CD1c-positive myeloid dendritic cell (primary cell): ENCODE data around the gene ASCC1.
"Not testable (repeated sequence)": the region's sequence is repeated elsewhere in the genome, so short reads cannot be mapped to it uniquely, and the experiment has no call there.

Source experiments
- DNase-seq: peaks from one replicate; pipeline ENCODE4 v3.0.0-alpha.2; 2016; ENCODE audit errors: extremely low spot score

Gene ASCC1

DNA sequence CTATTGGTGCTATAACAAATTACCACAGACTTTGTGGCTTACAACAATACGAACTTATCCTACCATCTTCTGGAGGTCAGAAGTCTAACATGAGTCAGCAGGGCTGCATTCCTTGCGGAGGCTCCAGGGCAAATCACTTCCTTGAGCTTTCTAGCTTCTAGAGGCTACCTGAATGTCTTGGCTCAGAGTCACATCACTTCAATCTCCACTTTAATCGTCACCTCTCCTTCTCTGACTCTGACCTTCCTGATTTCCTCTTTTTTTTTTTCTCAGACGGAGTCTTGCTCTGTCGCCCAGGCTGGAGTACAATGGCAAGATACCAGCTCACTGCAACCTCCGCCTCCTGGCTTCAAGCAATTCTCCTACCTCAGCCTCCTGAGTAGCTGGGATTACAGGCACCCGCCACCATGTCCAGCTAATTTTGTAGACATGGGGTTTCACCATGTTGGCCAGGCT, 44.9 kb downstream of the ASCC1 start:
- peak; percentile 20 for DNase-seq

DNA sequence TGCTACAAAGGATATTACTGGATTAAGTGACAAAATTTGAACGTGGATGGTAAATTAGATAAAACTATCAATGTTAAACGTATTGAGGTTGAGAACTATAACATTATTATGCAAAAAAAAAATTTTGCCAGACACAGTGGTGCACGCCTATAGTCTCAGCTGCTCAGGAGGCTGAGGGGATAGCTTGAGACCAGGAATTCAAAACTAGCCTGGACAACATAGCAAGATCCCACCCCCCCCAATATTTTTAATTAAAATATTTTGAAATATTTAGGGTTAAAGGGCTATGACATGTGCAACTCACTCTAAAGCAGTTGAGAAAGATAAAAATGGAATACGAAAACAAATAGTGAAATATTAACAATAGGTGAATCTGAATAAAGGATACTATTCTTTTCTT, 45.3 kb downstream of the ASCC1 start:
- DNase-seq = no peak

DNA sequence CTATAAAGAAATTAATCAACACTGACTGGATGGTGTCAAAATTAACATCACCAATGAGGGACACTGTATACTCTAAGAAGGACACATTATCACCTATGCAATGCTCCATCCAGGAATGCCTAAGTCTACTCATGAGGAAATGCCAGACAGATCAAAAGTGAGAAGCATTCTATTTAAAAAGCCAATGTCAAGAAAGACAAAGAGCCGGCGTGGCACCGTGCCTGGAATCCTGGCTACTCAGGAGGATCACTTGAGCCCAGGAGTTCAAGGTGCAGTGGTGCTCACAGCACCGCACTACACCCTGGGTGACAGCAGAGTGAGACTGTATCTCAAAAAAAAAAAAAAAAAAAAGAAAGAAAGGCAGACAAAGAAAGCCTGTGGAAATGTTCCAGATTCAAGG, 45.8 kb downstream of the ASCC1 start:
- DNase-seq = no peak

DNA sequence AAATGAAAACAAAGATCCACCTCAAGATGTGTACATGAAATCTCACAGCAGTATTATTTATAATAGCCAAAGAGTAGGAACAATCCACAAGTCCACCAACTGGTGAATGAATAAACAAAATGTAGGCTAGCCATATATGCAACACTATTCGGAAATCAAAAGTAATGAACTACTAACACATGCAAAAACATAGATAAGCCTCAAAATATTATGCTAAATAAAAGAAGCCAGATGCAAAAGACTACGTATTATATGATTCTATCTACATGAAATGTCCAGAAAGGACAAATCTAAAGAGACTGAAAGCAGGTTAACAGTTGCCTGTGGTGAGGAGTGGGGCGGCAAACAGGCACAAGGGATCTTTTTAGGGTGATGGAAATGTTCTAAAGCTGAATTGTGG, 49.0 kb downstream of the ASCC1 start:
- DNase-seq = no peak

DNA sequence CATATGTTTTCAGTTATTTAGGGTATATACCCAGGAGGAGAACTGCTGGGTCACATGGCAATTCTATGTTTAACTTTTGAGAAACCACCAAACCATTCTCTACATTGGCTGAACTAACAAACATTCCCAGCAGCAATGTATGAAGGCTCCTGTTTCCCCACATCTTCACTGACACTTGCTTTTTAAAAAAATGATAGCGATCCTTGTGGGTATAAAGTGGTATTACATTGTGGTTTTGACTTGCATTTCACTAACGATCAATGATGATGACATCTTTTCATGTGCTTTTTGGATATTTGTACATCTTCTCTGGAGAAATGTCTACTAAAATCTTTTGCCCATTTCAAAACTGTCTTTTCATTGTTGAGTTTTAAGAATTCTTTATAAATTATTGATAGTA, 51.5 kb downstream of the ASCC1 start:
- DNase-seq = peak; percentile 57

DNA sequence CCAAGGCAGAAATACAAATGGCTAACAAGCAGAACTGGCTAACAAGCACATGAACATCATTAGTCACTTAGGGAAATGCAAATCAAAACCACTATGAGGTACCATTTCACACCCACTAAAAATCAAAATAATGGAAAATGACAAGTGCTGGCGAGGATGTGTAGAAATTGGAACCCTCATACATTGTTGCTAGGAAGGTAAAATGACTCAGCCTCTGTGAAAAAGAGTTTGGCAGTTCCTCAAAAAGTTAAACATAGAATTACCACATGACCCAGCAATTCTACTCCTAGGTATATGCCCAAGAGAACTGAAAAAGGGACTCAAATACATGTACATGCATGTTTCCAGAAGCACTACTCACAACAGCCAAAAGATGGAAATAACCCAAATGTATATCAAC, 53.1 kb downstream of the ASCC1 start:
- DNase-seq = peak; percentile 84

DNA sequence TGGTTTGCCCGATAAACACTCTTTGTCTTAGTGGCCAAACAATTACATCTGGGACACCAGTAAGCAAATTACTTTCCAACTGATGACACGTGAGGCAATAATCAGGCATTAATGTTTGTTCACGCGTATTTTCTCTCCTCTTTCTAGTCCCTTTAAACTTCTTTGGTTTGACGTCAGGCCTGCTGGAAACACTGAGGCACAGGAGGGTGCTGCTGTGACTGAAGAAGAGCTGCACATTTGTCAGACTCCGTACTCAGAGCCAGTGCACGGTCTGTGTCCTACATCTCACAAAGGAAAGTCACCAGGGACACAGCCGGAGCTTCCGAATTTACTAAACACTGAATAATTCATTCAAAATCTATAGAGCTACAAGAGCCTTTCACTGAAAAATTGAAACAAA, 57.9 kb downstream of the ASCC1 start:
- DNase-seq = no peak

DNA sequence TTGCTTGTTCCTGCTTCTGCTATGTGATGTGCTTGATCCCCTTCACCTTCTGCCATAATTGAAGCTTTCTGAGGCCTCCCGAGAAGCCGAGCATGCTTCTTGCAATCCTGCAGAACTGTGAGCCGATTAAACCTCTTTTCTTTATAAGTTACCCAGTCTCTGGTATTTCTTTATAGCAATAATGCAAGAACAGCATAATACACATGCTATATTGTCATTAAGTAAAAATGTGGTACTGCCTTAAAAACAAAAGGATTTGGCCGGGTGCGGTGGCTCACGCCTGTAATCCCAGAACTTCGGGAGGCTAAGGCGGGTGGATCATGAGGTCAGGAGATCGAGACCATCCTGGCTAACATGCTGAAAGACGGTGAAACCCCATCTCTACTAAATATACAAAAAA, 59.9 kb downstream of the ASCC1 start:
- DNase-seq = no peak

DNA sequence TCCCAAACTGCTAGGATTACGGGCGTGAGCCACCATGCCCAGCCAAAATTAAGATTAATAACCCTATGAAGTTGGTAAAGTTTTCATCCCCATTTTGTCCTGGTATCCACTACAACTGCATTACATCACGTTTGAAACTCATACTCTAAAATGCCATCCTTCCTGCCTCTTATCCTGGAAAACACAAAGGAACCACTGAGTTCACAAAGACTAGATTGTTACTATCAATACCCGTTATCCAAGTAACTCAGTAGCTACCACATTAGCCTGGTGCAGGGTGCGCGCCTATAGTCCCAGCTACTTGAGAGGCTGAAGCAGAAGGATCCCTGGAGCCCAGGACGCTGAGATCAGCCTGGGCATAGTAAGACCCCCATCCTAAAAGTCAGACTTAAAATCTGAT, 63.8 kb downstream of the ASCC1 start:
- no peak for DNase-seq

DNA sequence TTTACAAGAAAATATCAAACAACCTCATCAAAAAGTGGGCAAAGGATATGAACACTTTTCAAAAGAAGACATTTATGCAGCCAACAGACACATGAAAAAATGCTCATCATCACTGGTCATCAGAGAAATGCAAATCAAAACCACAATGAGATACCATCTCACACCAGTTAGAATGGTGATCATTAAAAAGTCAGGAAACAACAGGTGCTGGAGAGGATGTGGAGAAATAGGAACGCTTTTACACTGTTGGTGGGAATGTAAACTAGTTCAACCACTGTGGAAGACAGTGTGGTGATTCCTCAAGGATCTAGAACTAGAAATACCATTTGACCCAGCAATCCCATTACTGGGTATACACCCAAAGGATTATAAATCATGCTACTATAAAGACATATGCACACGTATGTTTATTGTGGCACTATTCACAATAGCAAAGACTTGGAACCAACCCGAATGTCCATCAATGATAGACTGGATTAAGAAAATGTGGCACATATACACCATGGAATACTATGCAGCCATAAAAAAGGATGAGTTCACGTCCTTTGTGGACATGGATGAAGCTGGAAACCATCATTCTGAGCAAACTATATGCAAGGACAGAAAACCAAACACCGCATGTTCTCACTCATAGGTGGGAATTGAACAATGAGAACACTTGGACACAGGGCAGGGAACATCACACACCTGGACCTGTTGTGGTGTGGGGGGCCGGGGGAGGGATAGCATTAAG, 65.2 kb downstream of the ASCC1 start:
- DNase-seq = not testable (repeated sequence)

DNA sequence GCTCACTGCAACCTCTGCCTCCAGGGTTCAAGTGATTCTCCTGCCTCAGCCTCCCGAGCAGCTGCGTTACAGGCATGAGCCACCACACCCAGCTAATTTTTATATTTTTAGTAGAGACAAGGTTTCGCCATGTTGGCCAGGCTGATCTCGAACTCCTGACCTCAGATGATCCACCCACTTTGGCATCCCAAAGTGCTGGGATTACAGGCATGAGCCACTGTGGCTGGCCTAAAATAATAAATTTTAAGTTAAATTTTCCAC, 68.8 kb downstream of the ASCC1 start:
- not testable (repeated sequence) for DNase-seq

DNA sequence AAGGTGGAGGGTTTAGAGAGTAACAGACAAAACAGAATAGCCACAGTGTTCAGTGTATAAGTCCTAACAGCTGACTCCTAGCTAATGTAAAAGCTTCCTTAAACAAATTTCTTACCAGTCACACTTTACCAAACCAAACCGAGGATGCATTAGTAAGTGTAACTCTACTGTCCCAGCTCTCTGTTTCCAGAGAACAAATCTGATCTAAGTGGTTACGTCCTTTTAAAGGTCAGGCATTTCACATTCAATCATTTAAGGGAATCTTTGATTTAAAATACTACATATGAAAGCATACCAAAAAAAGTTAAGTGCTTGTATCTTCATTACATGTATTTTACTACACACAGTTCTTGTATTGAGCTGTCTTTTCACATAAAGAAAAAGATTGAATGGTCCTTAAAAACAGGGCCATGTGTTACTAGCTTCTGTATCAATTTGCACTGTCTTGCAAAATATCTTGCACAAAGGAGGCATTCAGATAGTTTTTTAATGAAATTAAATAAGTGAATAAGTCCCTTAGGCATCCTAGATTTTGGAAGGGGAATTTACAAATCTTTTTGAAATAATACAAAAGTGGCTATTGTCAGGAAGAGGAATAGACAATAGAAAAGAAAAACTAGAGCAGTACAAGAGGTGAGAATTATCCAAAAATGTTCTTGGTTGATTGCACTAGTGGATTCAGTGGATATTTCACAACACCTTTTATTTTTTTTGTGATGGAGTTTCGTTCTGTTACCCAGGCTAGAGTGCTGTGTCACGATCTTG, 69.3 kb downstream of the ASCC1 start:
- no peak for DNase-seq

DNA sequence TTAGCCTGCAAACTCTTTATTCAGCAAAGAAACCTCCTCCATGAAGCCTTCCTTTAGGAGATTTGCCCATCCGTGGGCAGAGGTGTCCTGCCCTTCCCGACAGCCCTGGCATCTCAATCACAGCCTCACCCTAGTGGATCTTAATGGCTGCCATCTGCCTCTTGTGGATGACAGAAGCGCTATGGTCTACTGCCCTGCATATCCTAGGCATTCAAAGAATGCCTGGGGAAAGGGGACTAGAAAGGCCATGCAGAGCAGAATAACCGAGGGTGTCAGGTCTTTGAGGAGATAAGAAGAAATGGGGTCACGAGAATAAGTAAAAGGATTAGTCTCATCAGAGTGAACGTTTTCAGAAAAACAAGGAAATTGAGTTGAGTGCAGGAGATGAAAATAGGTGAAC, 70.0 kb downstream of the ASCC1 start:
- no peak for DNase-seq

DNA sequence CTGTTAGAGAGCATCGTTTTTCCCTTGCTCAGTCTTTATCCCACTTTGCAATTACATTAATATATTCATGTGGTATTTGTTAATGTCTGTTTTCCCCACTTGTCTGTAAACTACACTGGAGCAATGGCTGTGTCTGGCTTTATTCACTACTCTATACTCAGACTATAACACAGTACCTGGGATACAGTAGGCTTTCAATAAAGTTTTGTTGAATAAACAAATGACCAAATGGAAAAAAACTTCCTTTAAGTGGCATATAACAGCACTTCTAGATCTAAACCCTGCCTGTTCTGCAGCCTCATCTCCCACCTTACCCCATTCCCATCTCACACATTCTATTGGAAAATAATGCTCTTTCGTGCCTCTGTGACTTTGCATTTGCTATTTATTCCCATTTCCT, 70.4 kb downstream of the ASCC1 start:
- no peak for DNase-seq

DNA sequence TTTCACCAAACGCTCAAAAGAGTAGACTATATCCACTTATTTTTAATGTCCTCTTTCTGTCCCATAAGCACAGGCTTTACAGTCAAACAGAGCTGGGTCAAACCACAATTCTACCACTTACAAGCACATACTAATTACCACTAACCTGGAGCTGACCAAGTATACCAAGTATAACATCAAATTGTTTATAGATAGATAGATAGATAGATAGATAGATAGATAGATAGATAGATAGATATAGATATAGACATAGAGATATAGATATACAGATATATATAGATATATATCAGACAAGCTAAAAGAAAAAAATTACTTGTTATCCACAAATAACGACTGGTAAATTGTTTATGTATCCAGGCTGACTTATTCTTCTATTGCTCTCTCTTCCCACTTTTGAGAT, 75.2 kb downstream of the ASCC1 start:
- DNase-seq = no peak

DNA sequence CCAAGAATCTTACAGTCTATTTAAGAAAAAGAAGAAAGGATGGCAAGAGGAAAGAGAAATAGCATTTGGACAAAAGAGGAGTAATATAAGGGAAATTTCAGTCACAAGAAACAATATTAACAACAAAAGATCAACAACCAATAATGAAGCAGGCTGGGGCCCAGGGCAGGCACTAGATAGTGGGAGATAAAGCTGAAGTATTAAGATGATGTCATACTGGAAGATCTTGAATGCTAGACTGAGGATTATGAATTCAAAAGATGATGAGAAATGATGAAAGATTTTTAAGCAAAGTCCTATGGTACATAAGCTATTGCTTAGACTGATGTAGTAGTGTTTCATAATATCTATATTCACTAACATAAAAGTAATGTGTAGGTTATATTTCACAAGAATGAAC, 75.9 kb downstream of the ASCC1 start:
- no peak for DNase-seq

DNA sequence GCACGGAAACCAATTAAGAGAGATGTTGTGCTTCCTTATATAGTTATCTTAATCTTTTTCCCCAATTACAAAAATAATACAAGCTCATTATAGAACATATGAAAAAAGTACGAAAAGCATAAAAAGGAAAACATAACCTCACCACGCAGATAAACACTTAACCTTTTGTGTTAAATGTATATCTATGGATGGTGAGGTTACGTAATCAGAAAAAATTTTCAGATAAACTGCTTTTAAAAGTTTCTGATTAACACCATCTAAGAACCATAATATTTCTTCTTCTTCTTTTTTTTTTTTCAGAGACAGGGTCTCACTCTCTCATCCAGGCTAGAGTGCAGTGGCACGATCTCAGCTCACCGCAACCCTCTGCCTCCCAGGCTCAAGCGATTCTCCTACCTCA, 78.5 kb downstream of the ASCC1 start:
- no peak for DNase-seq

DNA sequence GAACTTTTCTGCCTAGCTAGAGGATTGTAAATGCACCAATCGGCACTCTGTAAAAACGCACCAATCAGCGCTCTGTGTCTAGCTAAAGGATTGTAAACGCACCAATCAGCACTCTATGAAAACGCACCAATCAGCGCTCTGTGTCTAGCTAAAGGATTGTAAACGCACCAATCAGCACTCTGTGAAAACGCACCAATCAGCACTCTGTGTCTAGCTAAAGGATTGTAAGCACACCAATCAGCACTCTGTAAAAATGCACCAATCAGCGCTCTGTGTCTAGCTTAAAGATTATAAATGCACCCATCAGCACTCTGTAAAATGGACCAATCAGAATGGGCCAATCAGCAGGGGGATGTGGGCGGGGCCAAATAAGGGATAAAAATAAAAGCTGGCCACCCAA, 79.9 kb downstream of the ASCC1 start:
- DNase-seq = not testable (repeated sequence)

DNA sequence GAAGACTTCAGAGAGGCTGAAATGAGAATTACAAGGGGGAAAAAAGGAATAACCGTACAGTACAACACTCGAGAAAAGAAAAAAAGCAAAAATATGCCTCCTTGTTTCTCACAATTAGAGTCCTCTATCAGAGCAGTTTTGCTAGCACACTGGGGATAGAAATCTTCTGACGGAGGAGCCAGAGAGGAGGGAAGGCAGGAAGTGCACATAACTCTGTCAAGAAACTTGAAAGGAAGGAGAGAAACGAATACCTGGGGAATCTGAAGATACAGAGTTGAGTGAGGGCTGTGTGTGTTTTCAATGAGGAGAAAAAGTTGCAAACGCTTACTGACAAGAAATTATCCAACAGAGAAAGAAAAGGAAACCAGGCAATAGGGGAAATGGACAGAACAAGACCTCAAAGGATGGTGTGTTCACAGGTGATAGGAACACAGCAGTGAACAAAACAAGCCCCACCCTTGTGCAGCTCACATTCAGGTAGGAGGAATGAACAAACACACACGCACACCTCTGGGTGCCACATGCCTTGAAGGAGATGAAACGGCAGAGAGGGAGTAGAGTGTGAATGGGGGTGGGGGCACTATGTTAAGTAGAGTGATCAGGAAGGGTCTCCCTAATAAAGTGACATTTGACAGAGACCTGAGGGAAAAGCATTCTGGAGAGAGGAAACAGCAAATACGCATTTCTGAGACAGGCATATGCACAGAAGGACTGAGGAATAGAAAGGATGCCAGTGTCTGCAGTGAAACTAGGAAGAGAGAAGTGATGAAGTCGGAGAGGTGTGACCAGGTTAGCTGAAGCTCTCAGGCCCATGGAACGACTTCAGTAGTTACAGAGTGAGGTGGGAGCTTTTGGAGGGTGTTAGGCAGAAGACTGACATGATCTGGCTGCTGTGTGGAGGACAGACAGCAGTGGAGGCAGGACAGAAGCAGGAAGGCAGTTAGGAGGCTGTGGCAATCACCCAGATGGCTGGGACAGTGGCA, 81.0 kb downstream of the ASCC1 start:
- DNase-seq = no peak

DNA sequence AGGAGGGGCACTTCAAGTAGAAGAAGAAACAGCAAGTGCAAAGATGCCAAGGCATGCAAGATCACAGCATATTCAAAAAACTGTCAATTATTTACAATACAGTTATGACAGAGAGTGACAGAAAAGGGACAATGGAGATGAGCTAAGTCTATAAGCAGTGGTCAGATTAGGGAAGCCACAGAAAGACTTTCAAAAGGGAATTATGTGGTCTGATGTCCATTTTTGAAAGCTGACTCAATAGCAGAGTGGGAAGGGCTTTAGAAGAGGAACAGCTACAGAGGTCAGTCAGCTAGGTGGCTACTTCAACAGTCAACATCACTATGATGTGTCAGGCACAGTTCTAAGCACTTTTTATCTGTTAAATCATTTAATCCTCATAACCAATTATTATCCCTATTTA, 82.6 kb downstream of the ASCC1 start:
- peak; percentile 90 for DNase-seq

DNA sequence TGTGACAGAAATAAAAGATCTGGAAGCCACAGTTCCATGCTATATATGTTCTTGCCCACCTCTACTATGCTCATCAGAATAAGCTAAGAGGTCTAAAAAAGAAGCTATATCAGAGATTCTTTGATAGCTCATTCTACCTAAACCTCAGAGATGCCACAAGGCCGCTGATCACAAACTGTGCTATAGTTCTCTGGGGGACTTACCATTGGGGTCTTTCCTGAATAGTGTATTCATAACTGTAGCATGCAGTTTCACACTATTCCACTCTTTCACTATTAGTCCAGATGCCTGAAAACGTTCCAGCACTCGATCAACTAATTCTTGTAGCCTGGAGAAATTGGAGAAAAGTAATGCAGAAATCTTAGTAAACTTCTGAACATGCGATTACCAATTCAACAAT, 83.2 kb downstream of the ASCC1 start:
- DNase-seq = no peak

DNA sequence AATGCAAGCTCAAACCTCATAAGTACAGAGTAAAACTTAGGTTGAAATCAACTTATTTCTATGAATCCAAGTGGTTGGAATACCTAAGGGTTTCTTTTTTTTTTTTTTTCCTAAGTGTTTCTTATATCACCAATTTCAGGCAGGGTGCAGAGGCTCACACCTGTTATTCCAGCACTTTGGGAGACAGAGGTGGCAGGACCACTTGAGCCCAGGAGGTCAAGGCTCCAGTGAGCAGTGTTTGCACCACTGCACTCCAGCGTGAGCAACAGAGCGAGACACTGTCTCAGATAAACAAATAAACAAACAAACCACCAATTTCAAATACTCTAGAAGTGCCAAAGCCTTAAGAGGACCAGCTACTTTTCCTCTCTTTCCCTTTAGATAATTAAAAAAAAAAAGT, 88.5 kb downstream of the ASCC1 start:
- no peak for DNase-seq

DNA sequence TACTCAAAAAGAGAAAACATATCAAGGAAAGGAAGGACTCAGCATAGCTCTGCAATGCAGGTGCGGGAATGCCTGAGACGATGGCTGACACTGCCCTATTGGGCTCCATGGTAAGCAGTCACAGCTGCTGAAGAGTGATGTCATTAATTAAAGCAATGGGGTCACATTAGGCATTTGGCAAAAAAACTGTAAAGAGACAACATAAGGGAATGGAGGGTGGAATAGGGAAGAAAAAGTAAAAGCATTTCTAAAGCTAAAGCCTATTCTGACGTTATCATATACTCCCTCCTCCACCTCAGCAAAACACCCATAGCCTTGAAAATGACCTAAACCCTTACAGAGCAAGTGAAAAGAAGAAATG, 89.2 kb downstream of the ASCC1 start:
- DNase-seq = no peak
